A549 (cell line): Measurements from ENCODE around the gene SYK. TPM values are rescaled to one million over a fixed set of nuclear protein-coding genes. Genes with fewer than 3 reads are reported as not detected.
A peak's percentile ranks its signal among the peaks of the same experiment; 100 is the strongest.
"Not testable (repeated sequence)": the region's sequence is repeated elsewhere in the genome, so short reads cannot be mapped to it uniquely, and the experiment has no call there.

Experiments
- ATAC-seq, 2 experiments: fragments of 200-7000 bp in 1 of 2; fragments of >200 bp in 1 of 2; cut with Nextera tagmentation in 1 of 2; cut with Tn5 transposase in 1 of 2; 3 replicates each; pipeline versions ENCODE4 v1.8.0 to v1.9.1; 2018 to 2020; ENCODE audit warnings: mild to moderate bottlenecking in 1 of 2, moderate library complexity in 1 of 2
- CTCF ChIA-PET: fragments of 300-600 bp; sonication (Branson Sonifier 250); formaldehyde crosslinking; extraction: SDS; loops from one replicate; lab custom pipeline; 2021; ENCODE audit warnings: antibody characterized with exemption, inconsistent platforms; lab: Yijun Ruan, JAX
- POLR2A ChIA-PET: fragments of 350-600 bp; formaldehyde crosslinking; extraction: SDS; loops from one replicate; lab custom pipeline; 2021; ENCODE audit warnings: antibody characterized with exemption, inconsistent platforms; lab: Yijun Ruan, JAX
- DNase-seq, 2 experiments: peaks; one replicate each; pipeline versions ENCODE4 v3.0.0 to v3.0.0-alpha.2; 2011 to 2016; ENCODE audit warnings: low read depth in 1 of 2, low spot score in 1 of 2
- FAIRE-seq: peaks from 2 replicates; lab custom pipeline; 2011; peaks lifted over from hg19 to GRCh38; lab: Jason Lieb, UNC
- H3K27ac ChIP-seq, 2 experiments: fragments of >200 bp; sonication (Bioruptor Twin); formaldehyde crosslinking; 3 replicates each; pipeline ENCODE4 v1.5.1; 2016 to 2017
- H3K4me1 ChIP-seq: fragments of >200 bp; sonication (Bioruptor Twin); formaldehyde crosslinking; 3 replicates; pipeline ENCODE4 v1.6.1; 2016
- H3K4me2 ChIP-seq: fragments of >200 bp; sonication (Bioruptor Twin); formaldehyde crosslinking; 3 replicates; pipeline ENCODE4 v1.6.1; 2016
- H3K4me3 ChIP-seq: fragments of >200 bp; sonication (Bioruptor Twin); formaldehyde crosslinking; 3 replicates; pipeline ENCODE4 v1.5.1; 2016
- H3K9me3 ChIP-seq: fragments of >200 bp; sonication (Bioruptor Twin); formaldehyde crosslinking; 3 replicates; pipeline ENCODE4 v1.6.1; 2016
- BHLHE40 ChIP-seq: IDR thresholded peaks from 2 replicates; pipeline ENCODE4 v1.6.1; 2012; ENCODE audit warnings: low read depth, low read length, inconsistent platforms
- CTCF ChIP-seq: fragments of >200 bp; sonication (Bioruptor Twin); formaldehyde crosslinking; IDR thresholded peaks from 3 replicates; pipeline ENCODE4 v1.5.1; 2016
- E2F6 ChIP-seq: IDR thresholded peaks from 2 replicates; pipeline ENCODE4 v1.6.1; 2012; ENCODE audit warnings: low read depth, borderline replicate concordance
- ELK1 ChIP-seq: fragments of 150-350 bp; IDR thresholded peaks from 2 replicates; pipeline ENCODE4 v1.6.1; 2014; ENCODE audit warnings: low read depth, mild to moderate bottlenecking, low read length
- EP300 ChIP-seq, 2 experiments: fragments of >200 bp; sonication (Bioruptor Twin); formaldehyde crosslinking; IDR thresholded peaks; 2 replicates in 1 of 2; 3 replicates in 1 of 2; pipeline ENCODE4 v1.6.1; 2016 to 2017
- ESRRA ChIP-seq: fragments of 150-350 bp; IDR thresholded peaks from 2 replicates; pipeline ENCODE4 v1.6.1; 2014; ENCODE audit warnings: mild to moderate bottlenecking, low read length, borderline replicate concordance
- GATA3 ChIP-seq: IDR thresholded peaks from 2 replicates; pipeline ENCODE4 v1.6.1; 2012; ENCODE audit warnings: borderline replicate concordance
- HEYL ChIP-seq: fragments of 250-450 bp; sonication (Bioruptor Pico); IDR thresholded peaks from 2 replicates; pipeline ENCODE4 v1.8.0; 2021; ENCODE audit warnings: mild to moderate bottlenecking, moderate library complexity
- HOXB5 ChIP-seq: fragments of 250-450 bp; sonication (Bioruptor Pico); IDR thresholded peaks from 2 replicates; pipeline ENCODE4 v1.5.0; 2020; ENCODE audit warnings: mild to moderate bottlenecking, moderate library complexity
- JUN ChIP-seq, 2 experiments: fragments of >200 bp; sonication (Bioruptor Twin); formaldehyde crosslinking; IDR thresholded peaks; 2 replicates in 1 of 2; 3 replicates in 1 of 2; pipeline ENCODE4 v1.6.1; 2016 to 2017
- KDM5A ChIP-seq: fragments of 200-600 bp; sonication (generic); IDR thresholded peaks from 2 replicates; pipeline ENCODE4 v1.6.1; 2016; ENCODE audit warnings: antibody characterized with exemption, mild to moderate bottlenecking
- MAFK ChIP-seq: fragments of 450-650 bp; IDR thresholded peaks from 2 replicates; pipeline ENCODE4 v1.6.1; 2014; ENCODE audit not compliant: partially characterized antibody
- MAZ ChIP-seq: fragments of 150-350 bp; IDR thresholded peaks from 2 replicates; pipeline ENCODE4 v1.6.1; 2014; ENCODE audit warnings: antibody characterized with exemption, low read depth, low read length, borderline replicate concordance
- PBX3 ChIP-seq: IDR thresholded peaks from 2 replicates; pipeline ENCODE4 v1.6.1; 2012
- POLR2A ChIP-seq: IDR thresholded peaks from 2 replicates; pipeline ENCODE4 v1.6.1; 2012; ENCODE audit warnings: mild to moderate bottlenecking, low read length
- RCOR1 ChIP-seq: fragments of 150-350 bp; IDR thresholded peaks from 2 replicates; pipeline ENCODE4 v1.6.1; 2014; ENCODE audit warnings: antibody characterized with exemption, low read length, low read depth
- RFX5 ChIP-seq: fragments of 450-650 bp; IDR thresholded peaks from 2 replicates; pipeline ENCODE4 v1.7.1; 2014; ENCODE audit warnings: antibody characterized with exemption, mild to moderate bottlenecking, moderate library complexity
- SMC3 ChIP-seq: fragments of >200 bp; sonication (Bioruptor Twin); formaldehyde crosslinking; IDR thresholded peaks from 3 replicates; pipeline ENCODE4 v1.6.1; 2018; ENCODE audit warnings: inconsistent platforms
- TFCP2L1 ChIP-seq: fragments of 250-450 bp; sonication (Bioruptor Pico); IDR thresholded peaks from 2 replicates; pipeline ENCODE4 v1.5.0; 2021; ENCODE audit warnings: mild to moderate bottlenecking
- TP53 ChIP-seq: fragments of 250-450 bp; sonication (Bioruptor Pico); IDR thresholded peaks from 2 replicates; pipeline ENCODE4 v1.5.0; 2021; ENCODE audit warnings: mild to moderate bottlenecking, moderate library complexity
- WGBS: methylation state at CpG from one replicate; pipeline ENCODE4 v1.1.6; 2017; ENCODE audit errors: missing lambda C conversion rate; 5-methylcytosine and 5-hydroxymethylcytosine counted together
- polyA plus RNA-seq, 4 experiments: library from polyadenylated mRNA; depleted of rRNA in 3 of 4; stranded (reverse); fragments of >200 nt; fragmentation: RNase III in 1 of 4; extraction: RNeasy Plus Mini Kit Qiagen cat#74134 plus additional on column Dnase treatment in 1 of 4; gene quantifications; 2 replicates in 3 of 4; 3 replicates in 1 of 4; pipeline ENCODE4 v1.2.3, GENCODE V29; 2011 to 2017
- TF ChIP-seq, protein P1 (sequence below): fragments of 450-650 bp; IDR thresholded peaks from 2 replicates; pipeline ENCODE4 v1.6.1; 2014; ENCODE audit warnings: antibody characterized with exemption

Gene SYK
- polyA plus RNA-seq, 2 of the 4 experiments (the other 2 are of a cell fraction): 0.01 to 0.03 TPM

- TF ChIP-seq JUN (IDR thresholded peaks at IDR 0.05) (no peak), GATA3 (no peak)
- POLR2A ChIA-PET: no interaction called here
- DNase-seq: no peak
- no peaks in the 10 kb centered on the region for H3K9me3 ChIP-seq
- no peak overlapping the region for H3K4me3 ChIP-seq
- no peak overlapping the region for H3K27ac ChIP-seq
- no peak for ATAC-seq
- WGBS: 4% methylated on average over 3 of the region's 3 CpGs
- CTCF ChIA-PET: interaction anchor here (1.0 to 2.6 kb wide), 2 partner anchors 10 to 131 kb away, joined by 3 to 7 read pairs; no protein-coding TSS in a partner anchor
- no peaks in the 10 kb centered on the region for H3K4me1 ChIP-seq
- FAIRE-seq: no peak
- H3K4me2 ChIP-seq: no peak overlapping the region
These were observed 18.1 kb upstream of the SYK start for GRCh38 chr9:90783552-90783951.

DNA sequence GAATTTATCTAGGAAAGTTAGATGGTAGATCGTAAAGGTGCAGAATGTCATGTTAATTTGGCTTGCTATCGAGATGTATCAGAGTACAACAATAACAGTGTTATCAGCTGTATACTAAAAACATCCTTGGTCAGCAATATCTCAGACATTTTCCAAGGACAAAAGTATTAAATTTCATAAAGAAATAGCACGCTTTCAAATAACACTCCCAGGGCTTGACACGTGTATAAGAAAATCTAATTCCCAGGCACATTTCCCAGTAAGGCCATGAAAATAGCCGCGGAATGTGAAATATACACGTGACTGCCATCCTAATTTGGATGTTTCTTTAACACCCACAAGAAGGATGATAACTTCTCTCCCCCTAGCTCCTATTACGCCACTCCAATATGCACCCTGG lies 17.7 kb upstream of the SYK start:
- no peak for FAIRE-seq
- WGBS: 61% methylated on average over 8 of the region's 8 CpGs
- H3K4me3 ChIP-seq: no peak overlapping the region
- POLR2A ChIA-PET: no interaction called here
- TF ChIP-seq MAFK (peak; percentile 4), TP53 (CRISPR knock-in tag) (no peak)
- no peak overlapping the region for H3K4me2 ChIP-seq
- no peak for DNase-seq
- H3K27ac ChIP-seq: no peak overlapping the region
- CTCF ChIA-PET: interaction anchor here (1.0 to 2.6 kb wide), 2 partner anchors 10 to 131 kb away, joined by 3 to 7 read pairs; no protein-coding TSS in a partner anchor
- H3K4me1 ChIP-seq: no peaks in the 10 kb centered on the region
- no peak for ATAC-seq
- no peaks in the 10 kb centered on the region for H3K9me3 ChIP-seq

DNA sequence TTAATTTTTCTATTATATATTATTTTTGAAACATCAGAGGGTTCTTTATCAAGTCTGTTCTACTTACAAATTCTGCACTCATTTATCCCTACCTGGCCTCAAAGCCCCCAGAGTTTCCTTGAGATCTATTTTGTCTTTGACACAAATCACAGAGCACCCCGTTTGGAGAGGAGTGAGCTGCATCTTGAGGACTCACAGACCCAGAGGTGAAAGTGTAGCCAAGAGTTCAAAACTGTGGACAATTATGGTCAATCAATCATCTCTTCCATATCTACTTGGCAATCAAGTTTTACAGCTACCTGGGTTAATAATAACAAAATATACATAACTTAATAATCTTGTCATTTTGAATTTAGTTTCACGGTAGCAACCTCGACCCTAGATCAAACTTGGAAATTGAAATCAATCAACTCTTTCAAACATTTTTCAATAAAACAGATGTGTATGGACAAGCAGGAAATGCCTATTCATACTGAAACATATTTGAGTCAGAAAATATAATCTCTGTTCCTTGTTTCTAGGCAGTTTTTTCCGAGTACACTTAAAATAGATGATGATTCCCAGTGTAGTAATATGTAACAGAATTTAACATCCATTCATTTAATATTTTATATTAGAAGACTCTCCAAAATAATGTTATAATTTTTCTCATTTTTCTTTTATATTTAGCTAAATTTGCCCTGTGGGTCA lies 13.7 kb upstream of the SYK start:
- ATAC-seq: no peak
- CTCF ChIA-PET: interaction anchor here (1.2 kb wide), 1 partner anchor 74 kb away, joined by 3 read pairs; no protein-coding TSS in a partner anchor
- WGBS: 17% methylated on average over 4 of the region's 4 CpGs
- POLR2A ChIA-PET: no interaction called here
- FAIRE-seq: no peak
- TF ChIP-seq BHLHE40: no peak
- TF ChIP-seq TFCP2L1 (CRISPR knock-in tag): no peak
- no peak for TF ChIP-seq HEYL (CRISPR knock-in tag)
- TF ChIP-seq SMC3: no peak
- TF ChIP-seq PBX3: no peak
- TF ChIP-seq MAZ: no peak
- TF ChIP-seq ESRRA: no peak
- TF ChIP-seq HOXB5 (CRISPR knock-in tag): no peak
- TF ChIP-seq EP300 (IDR thresholded peaks at IDR 0.05): no peak
- TF ChIP-seq POLR2A: no peak
- no peaks in the 10 kb centered on the region for H3K4me1 ChIP-seq
- no peak overlapping the region for H3K27ac ChIP-seq
- H3K4me3 ChIP-seq: no peak overlapping the region
- no peak overlapping the region for H3K4me2 ChIP-seq
- DNase-seq: no peak
- H3K9me3 ChIP-seq: no peaks in the 10 kb centered on the region

DNA sequence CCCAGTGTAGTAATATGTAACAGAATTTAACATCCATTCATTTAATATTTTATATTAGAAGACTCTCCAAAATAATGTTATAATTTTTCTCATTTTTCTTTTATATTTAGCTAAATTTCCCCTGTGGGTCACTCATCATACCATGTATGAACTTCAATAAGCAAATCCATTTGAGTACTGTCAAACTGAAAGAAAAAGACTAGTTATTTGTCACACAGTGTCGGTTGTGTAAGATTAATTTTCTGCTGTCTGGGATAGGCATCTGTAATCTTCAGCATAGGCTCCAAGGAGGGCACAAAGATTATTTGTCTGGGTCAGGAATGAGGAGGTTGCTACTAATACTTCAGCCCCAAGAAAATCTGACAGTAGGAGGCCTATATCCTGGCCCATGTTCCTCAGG lies 13.1 kb upstream of the SYK start:
- H3K4me1 ChIP-seq, ATAC-seq, H3K4me3 ChIP-seq, DNase-seq, H3K4me2 ChIP-seq, FAIRE-seq, POLR2A ChIA-PET, H3K27ac ChIP-seq, CTCF ChIA-PET, H3K9me3 ChIP-seq: not testable (repeated sequence)
- WGBS: 23% methylated on average over 1 of the region's 1 CpG

DNA sequence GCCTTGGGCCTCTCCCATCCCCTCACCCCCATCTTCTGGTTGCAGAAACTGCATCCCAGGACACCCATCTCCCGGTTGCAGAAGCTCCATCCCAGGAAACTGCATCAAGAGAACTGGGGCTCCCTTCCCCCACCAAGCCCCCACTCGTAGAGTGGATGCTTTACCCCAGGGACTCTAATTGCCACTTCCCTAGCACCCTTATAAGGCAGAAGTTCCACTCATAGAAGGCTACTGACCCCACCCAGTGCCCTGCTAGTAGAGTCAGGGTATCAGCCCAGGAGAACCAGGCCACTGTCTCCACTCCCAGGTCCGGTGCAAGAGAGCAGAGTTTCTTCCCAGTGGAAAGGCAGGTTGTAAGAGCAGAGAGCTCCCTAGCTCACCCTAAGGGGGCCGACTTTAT lies 12.2 kb upstream of the SYK start:
- H3K4me2 ChIP-seq: no peak overlapping the region
- DNase-seq (no peak), FAIRE-seq (no peak), ATAC-seq (no peak)
- no peak overlapping the region for H3K27ac ChIP-seq
- no peak overlapping the region for H3K4me3 ChIP-seq
- 2% methylated on average over 4 of the region's 4 CpGs for WGBS
- CTCF ChIA-PET: interaction anchor here (0.9 kb wide), 1 partner anchor 20 kb away, joined by 3 read pairs; no protein-coding TSS in a partner anchor
- POLR2A ChIA-PET: no interaction called here
- no peaks in the 10 kb centered on the region for H3K4me1 ChIP-seq
- H3K9me3 ChIP-seq: no peaks in the 10 kb centered on the region
- TF ChIP-seq RFX5: no peak
- no peak for TF ChIP-seq RCOR1
- no peak for TF ChIP-seq JUN (IDR thresholded peaks at IDR 0.05)
- no peak for TF ChIP-seq KDM5A
- TF ChIP-seq ELK1: no peak
- TF ChIP-seq, protein P1, sequence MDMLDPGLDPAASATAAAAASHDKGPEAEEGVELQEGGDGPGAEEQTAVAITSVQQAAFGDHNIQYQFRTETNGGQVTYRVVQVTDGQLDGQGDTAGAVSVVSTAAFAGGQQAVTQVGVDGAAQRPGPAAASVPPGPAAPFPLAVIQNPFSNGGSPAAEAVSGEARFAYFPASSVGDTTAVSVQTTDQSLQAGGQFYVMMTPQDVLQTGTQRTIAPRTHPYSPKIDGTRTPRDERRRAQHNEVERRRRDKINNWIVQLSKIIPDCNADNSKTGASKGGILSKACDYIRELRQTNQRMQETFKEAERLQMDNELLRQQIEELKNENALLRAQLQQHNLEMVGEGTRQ: no peak
- no peak for TF ChIP-seq CTCF
- no peak for TF ChIP-seq E2F6
